Stomach (tissue), 19 donors: ENCODE data around the gene GPR65. TPM values are rescaled to one million over a fixed set of nuclear protein-coding genes. Genes with fewer than 3 reads are reported as not detected.

Experiments used
- DNase-seq, 2 donors: peaks; one replicate each; pipeline versions ENCODE4 v3.0.0 to v3.0.0-alpha.2; 2013 to 2019
- H3K27ac ChIP-seq, 5 donors: fragments of 200-600 bp in 4 of 5; sonication (generic) in 4 of 5; one replicate each; pipeline ENCODE4 v1.5.1; 2013 to 2019; ENCODE audit warnings: mild to moderate bottlenecking in 1 of 5, moderate library complexity in 1 of 5
- H3K27me3 ChIP-seq, 3 donors: fragments of 200-600 bp; sonication (generic); one replicate each; pipeline ENCODE4 v1.5.1; 2017 to 2019; ENCODE audit warnings: mixed run types in 1 of 3
- H3K36me3 ChIP-seq, 4 donors: fragments of 200-600 bp; sonication (generic); 1 replicate in 3 of 4; 2 replicates in 1 of 4; pipeline ENCODE4 v1.5.1; 2016 to 2019
- H3K4me1 ChIP-seq, 4 donors: fragments of 200-600 bp; sonication (generic); one replicate each; pipeline ENCODE4 v1.5.1; 2016 to 2019
- H3K4me3 ChIP-seq, 4 donors: fragments of 200-600 bp; sonication (generic) in 3 of 4; one replicate each; pipeline ENCODE4 v1.5.1; 2016 to 2019; ENCODE audit warnings: mild to moderate bottlenecking in 1 of 4
- H3K9me3 ChIP-seq, 4 donors: fragments of 200-600 bp; sonication (generic); one replicate each; pipeline ENCODE4 v1.5.1; 2016 to 2019
- CTCF ChIP-seq, 7 experiments: fragments of 450-650 bp in 4 of 7; fragments of 200-600 bp in 3 of 7; sonication (generic) in 3 of 7; IDR thresholded peaks; one replicate each; pipeline ENCODE4 v1.5.1; 2016 to 2019; ENCODE audit warnings: antibody characterized with exemption in 7 of 7, control low read depth in 2 of 7, mild to moderate bottlenecking in 1 of 7
- EP300 ChIP-seq: sonication (generic); formaldehyde crosslinking; IDR thresholded peaks from one replicate; pipeline ENCODE4 v1.6.1; 2017; ENCODE audit warnings: antibody characterized with exemption
- POLR2A ChIP-seq, 4 donors: fragments of 450-650 bp; IDR thresholded peaks; one replicate each; pipeline ENCODE4 v1.6.1; 2016; ENCODE audit warnings: antibody characterized with exemption in 4 of 4, control low read depth in 2 of 4, mild to moderate bottlenecking in 1 of 4, moderate library complexity in 1 of 4
- POLR2AphosphoS5 ChIP-seq, 3 donors: sonication (generic); formaldehyde crosslinking; IDR thresholded peaks; one replicate each; pipeline ENCODE4 v1.6.1; 2016; ENCODE audit warnings: antibody characterized with exemption in 3 of 3
- WGBS, 5 donors: extraction: QIAGEN DNeasy Blood & Tissue Kit in 3 of 5; methylation state at CpG; one replicate each; pipeline versions ENCODE4 v1.1.5 to v1.1.7; 2013 to 2018; 5-methylcytosine and 5-hydroxymethylcytosine counted together
- intact Hi-C: fragments of 100-400 bp; cut with DNase I; formaldehyde crosslinking; loops from one replicate; pipeline ENCODE4 v1.15.1; 2023; ENCODE audit warnings: low total_unique reads
- long read RNA-seq, 10 donors: transcript quantifications; one replicate each; lab custom pipeline, GENCODE V29; 2026
- polyA plus RNA-seq, 3 donors: library from polyadenylated mRNA; stranded (reverse); fragments of 200-250 nt; gene quantifications; one replicate each; pipeline ENCODE4 v1.2.3, GENCODE V29; 2013
- total RNA-seq, 5 donors: library from RNA; depleted of rRNA; stranded (reverse); fragments of >200 nt; gene quantifications; one replicate each; pipeline versions ENCODE4 v1.1.0 to v1.2.3, GENCODE V29; 2014 to 2016
- donor health status: healthy with polysubstance abuse.
- donor health status: Bipolar disorder and iron deficiency.
- donor health status: healthy.

The GPR65 gene
- total RNA-seq, result 1 to 10 TPM in 2 of 5 donors, under 1 TPM in 1, not detected in 2; 0.58 to 2.6 (median 1.3) TPM
- polyA plus RNA-seq, result 1 to 10 TPM in 1 of 3 donors, under 1 TPM in 2; 0.48 to 1.2 (median 1.00) TPM
- long read RNA-seq, donor 1, result 0 reads
- long read RNA-seq, donor 2, result 0 reads
- long read RNA-seq, donor 3, result 0 reads
- long read RNA-seq, donor 4, full-length matches to known transcripts, result 1 of 1 reads
- long read RNA-seq, donor 4, partial matches to known transcripts, result 0 of 1 reads
- long read RNA-seq, donor 4, other reads (novel, unspliced or antisense), result 0 of 1 reads
- long read RNA-seq, donor 5, full-length matches to known transcripts, result 1 of 1 reads
- long read RNA-seq, donor 5, partial matches to known transcripts, result 0 of 1 reads
- long read RNA-seq, donor 5, other reads (novel, unspliced or antisense), result 0 of 1 reads
- long read RNA-seq, donor 6, result 0 reads
- long read RNA-seq, donor 7, result 0 reads
- long read RNA-seq, donor 8, result 0 reads
- long read RNA-seq, donor 9, full-length matches to known transcripts, result 2 of 2 reads
- long read RNA-seq, donor 9, partial matches to known transcripts, result 0 of 2 reads
- long read RNA-seq, donor 9, other reads (novel, unspliced or antisense), result 0 of 2 reads
- long read RNA-seq, donor 10, result 0 reads

DNA sequence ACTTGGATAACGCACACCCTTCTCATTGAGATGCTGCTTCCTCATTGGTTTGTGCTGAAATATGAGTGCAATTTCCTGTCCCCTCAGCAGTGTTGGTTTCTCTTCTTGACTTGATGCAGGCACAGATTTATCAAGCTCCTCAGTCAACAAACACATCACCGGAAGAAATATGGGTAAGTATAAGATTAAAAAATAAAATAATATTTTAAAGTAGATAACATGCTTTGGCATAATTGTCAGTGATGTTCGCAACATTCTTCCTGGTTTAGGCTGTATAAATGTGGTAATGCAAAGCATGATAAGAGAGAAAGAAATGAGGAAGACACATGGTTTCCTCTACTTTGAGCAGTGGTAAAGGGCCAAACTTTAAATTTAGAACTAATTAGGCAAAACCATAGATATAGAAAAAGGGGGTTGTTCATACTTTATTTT lies at the start of gene GPR65:
Gene GPR65, plus strand, starts transcription at position 86 of the 432 bp plus-strand sequence. CDS start 5,713 bp downstream, outside the sequence.
- Histone ChIP-seq H3K4me3 (peak within 1 kb of the TSS in 2 of 4 donors; percentile 19 to 21), H3K27me3 (no peaks in the 10 kb centered on the region), H3K9me3 (no peaks in the 10 kb centered on the region), H3K4me1 (no peaks in the 10 kb centered on the region), H3K27ac (peak within 1 kb of the TSS in 4 of 5 donors; percentile 56 to 79 (median 62)), H3K36me3 (no peaks in the 10 kb centered on the region)
- intact Hi-C loops, result no loop called here
- DNase-seq, result peak in 1 of 2 donors; percentile 65
- TF ChIP-seq POLR2AphosphoS5 (IDR thresholded peaks at IDR 0.05) (peak in 1 of 3 donors; percentile 76), EP300 (no peak), POLR2A (IDR thresholded peaks at IDR 0.05) (no peak), CTCF (IDR thresholded peaks at IDR 0.05) (no peak)
- 48 to 59% (median 54%) methylated on average over 3 of the region's 3 CpGs for WGBS, 5 donors

DNA sequence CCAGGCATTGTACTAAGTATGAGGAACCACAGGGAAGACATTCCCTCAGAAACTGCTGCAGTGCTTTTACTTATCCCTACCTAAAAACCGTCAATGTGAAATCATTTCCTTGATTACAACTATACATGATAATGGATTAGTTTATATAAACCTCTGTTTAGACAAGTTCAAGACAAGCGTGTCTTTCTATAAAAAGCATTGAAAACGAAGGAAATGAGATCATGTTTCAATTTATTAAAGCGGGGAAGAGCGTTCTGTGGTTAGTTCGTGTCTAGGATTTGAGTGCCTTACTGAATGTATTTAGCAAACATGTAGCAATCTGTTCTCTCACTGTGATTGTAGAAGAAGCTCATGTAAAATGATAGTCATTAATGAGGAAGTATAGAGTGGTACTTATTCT lies 49.4 kb upstream of the GPR65 start:
- 55 to 71% (median 58%) methylated on average over 6 of the region's 6 CpGs for WGBS, 5 donors
- Histone ChIP-seq H3K9me3 (no peaks in the 10 kb centered on the region), H3K4me3 (no peak overlapping the region), H3K27me3 (no peaks in the 10 kb centered on the region), H3K27ac (no peak overlapping the region), H3K4me1 (peaks cover 0 to 20% (median 12%) of the 10 kb centered on the region in 4 donors), H3K36me3 (peaks cover 0 to 52% (median 23%) of the 10 kb centered on the region in 4 donors)
- intact Hi-C loops, result no loop called here
- DNase-seq, result no peak
- no peak for TF ChIP-seq POLR2A (IDR thresholded peaks at IDR 0.05)
- no peak for TF ChIP-seq EP300
- no peak for TF ChIP-seq POLR2AphosphoS5 (IDR thresholded peaks at IDR 0.05)
- TF ChIP-seq CTCF (IDR thresholded peaks at IDR 0.05), result no peak

GRCh38 chr14:87960013-87960787 lies 44.7 kb upstream of the GPR65 start:
- no peaks in the 10 kb centered on the region for H3K9me3 ChIP-seq
- peaks cover 0 to 70% (median 60%) of the 10 kb centered on the region in 4 donors for H3K36me3 ChIP-seq
- no peak for TF ChIP-seq POLR2A (IDR thresholded peaks at IDR 0.05)
- TF ChIP-seq EP300, result no peak
- no peak for TF ChIP-seq CTCF (IDR thresholded peaks at IDR 0.05)
- no peak for TF ChIP-seq POLR2AphosphoS5 (IDR thresholded peaks at IDR 0.05)
- 86 to 91% (median 89%) methylated on average over 5 of the region's 5 CpGs for WGBS, 5 donors
- no peaks in the 10 kb centered on the region for H3K27me3 ChIP-seq
- H3K27ac ChIP-seq, result no peak overlapping the region
- H3K4me1 ChIP-seq, result no peaks in the 10 kb centered on the region
- intact Hi-C loops, result no loop called here
- no peak overlapping the region for H3K4me3 ChIP-seq
- DNase-seq, result no peak

DNA sequence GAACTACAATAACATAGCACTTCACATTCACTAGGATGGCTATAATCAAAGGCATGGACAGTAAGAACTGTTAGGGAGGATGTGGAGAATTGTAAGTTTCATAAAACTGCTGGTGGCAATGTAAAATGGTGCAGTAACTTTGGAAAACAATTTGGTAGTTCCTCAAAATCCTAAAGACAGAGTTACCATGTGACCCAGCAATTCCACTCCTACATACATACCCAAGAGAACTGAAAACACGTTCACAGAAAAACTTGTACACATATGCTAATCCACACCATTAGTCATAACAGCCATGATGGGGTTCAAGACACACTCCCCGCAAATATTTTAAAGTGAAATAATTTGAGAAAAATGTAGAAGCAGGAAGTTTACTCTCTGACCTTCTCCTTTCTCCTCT lies 43.7 kb upstream of the GPR65 start:
- H3K27me3 ChIP-seq, result no peaks in the 10 kb centered on the region
- WGBS, 5 donors, result 90 to 95% (median 93%) methylated on average over 2 of the region's 2 CpGs
- no peak for TF ChIP-seq POLR2AphosphoS5 (IDR thresholded peaks at IDR 0.05)
- no peak for TF ChIP-seq EP300
- no peak for TF ChIP-seq CTCF (IDR thresholded peaks at IDR 0.05)
- TF ChIP-seq POLR2A (IDR thresholded peaks at IDR 0.05), result no peak
- H3K36me3 ChIP-seq, result peaks cover 0 to 79% (median 63%) of the 10 kb centered on the region in 4 donors
- H3K9me3 ChIP-seq, result no peaks in the 10 kb centered on the region
- intact Hi-C loops, result no loop called here
- H3K27ac ChIP-seq, result no peak overlapping the region
- no peak overlapping the region for H3K4me3 ChIP-seq
- no peak for DNase-seq
- H3K4me1 ChIP-seq, result no peaks in the 10 kb centered on the region
